ENCODE measurements around the gene AKT3. TPM values are rescaled to one million over a fixed set of nuclear protein-coding genes. Genes with fewer than 3 reads are reported as not detected.

The AKT3 gene
- total RNA-seq, 1 donor from 2014 or later: 36.2 TPM

- Histone ChIP-seq H2AFZ (replicated peaks) (no peak overlapping the region), H3K9ac (no peak overlapping the region), H3K27ac (no peak overlapping the region), H3K4me3 (no peak overlapping the region), H3K9me3 (ENCODE audit: low read depth) (no peaks in the 10 kb centered on the region), H3K4me1 (no peaks in the 10 kb centered on the region), H3K79me2 (ENCODE audit: low read depth) (no peaks in the 10 kb centered on the region), H3K4me2 (no peak overlapping the region), H3K36me3 (no peaks in the 10 kb centered on the region), H4K20me1 (ENCODE audit: low read depth) (no peaks in the 10 kb centered on the region), H3F3A (ENCODE audit: low read depth) (no peaks in the 10 kb centered on the region), H3K27me3 (no peaks in the 10 kb centered on the region)
- Mint-ChIP-seq H3K27me3 (ENCODE audit: insufficient read depth, low read depth) (no peaks in the 10 kb centered on the region), H3K27ac (no peak overlapping the region), H3K4me1 (peaks cover 20% of the 10 kb centered on the region), H3K4me3 (no peak overlapping the region), H3K36me3 (peaks cover 4% of the 10 kb centered on the region), H3K9me3 (no peaks in the 10 kb centered on the region)
- no peak for DNase-seq (ENCODE audit: low spot score)
- TF ChIP-seq EZH2phosphoT487 (IDR thresholded peaks at IDR 0.05): no peak
- TF ChIP-seq CTCF (IDR thresholded peaks at IDR 0.05): no peak
- no peak for TF ChIP-seq EZH2 (IDR thresholded peaks at IDR 0.05)
These were observed 123.1 kb downstream of the AKT3 start for GRCh38 chr1:243726806-243727502.

GRCh38 chr1:243725846-243726245, 124.2 kb downstream of the AKT3 start:
- H3K4me1 Mint-ChIP-seq: peaks cover 17% of the 10 kb centered on the region
- no peaks in the 10 kb centered on the region for H3K4me1 ChIP-seq
- H3K4me3 ChIP-seq: no peak overlapping the region
- no peak overlapping the region for H3K4me3 Mint-ChIP-seq
- TF ChIP-seq EZH2phosphoT487 (IDR thresholded peaks at IDR 0.05) (no peak), CTCF (IDR thresholded peaks at IDR 0.05) (no peak), EZH2 (IDR thresholded peaks at IDR 0.05) (no peak)
- no peak overlapping the region for H3K27ac Mint-ChIP-seq
- H3K9me3 ChIP-seq (ENCODE audit: low read depth): no peaks in the 10 kb centered on the region
- no peak for DNase-seq (ENCODE audit: low spot score)
- H3K36me3 Mint-ChIP-seq: peaks cover 4% of the 10 kb centered on the region
- H4K20me1 ChIP-seq (ENCODE audit: low read depth): no peaks in the 10 kb centered on the region
- H3F3A ChIP-seq (ENCODE audit: low read depth): no peaks in the 10 kb centered on the region
- H3K9me3 Mint-ChIP-seq: no peaks in the 10 kb centered on the region
- no peak overlapping the region for H3K27ac ChIP-seq
- no peak overlapping the region for H3K9ac ChIP-seq
- no peaks in the 10 kb centered on the region for H3K36me3 ChIP-seq
- no peaks in the 10 kb centered on the region for H3K79me2 ChIP-seq (ENCODE audit: low read depth)
- H3K27me3 Mint-ChIP-seq (ENCODE audit: insufficient read depth, low read depth): no peaks in the 10 kb centered on the region
- H2AFZ ChIP-seq (replicated peaks): no peak overlapping the region
- no peak overlapping the region for H3K4me2 ChIP-seq
- no peaks in the 10 kb centered on the region for H3K27me3 ChIP-seq

- no peaks in the 10 kb centered on the region for H3K27me3 Mint-ChIP-seq (ENCODE audit: insufficient read depth, low read depth)
- H3F3A ChIP-seq (ENCODE audit: low read depth): no peaks in the 10 kb centered on the region
- no peak overlapping the region for H3K4me3 Mint-ChIP-seq
- no peak overlapping the region for H3K4me2 ChIP-seq
- no peak overlapping the region for H3K27ac ChIP-seq
- H3K4me3 ChIP-seq: no peak overlapping the region
- no peak overlapping the region for H3K9ac ChIP-seq
- no peaks in the 10 kb centered on the region for H3K36me3 ChIP-seq
- no peaks in the 10 kb centered on the region for H3K27me3 ChIP-seq
- H3K4me1 Mint-ChIP-seq: peaks cover 17% of the 10 kb centered on the region
- H3K9me3 Mint-ChIP-seq: no peaks in the 10 kb centered on the region
- H3K79me2 ChIP-seq (ENCODE audit: low read depth): no peaks in the 10 kb centered on the region
- H4K20me1 ChIP-seq (ENCODE audit: low read depth): no peaks in the 10 kb centered on the region
- peaks cover 2% of the 10 kb centered on the region for H3K36me3 Mint-ChIP-seq
- no peaks in the 10 kb centered on the region for H3K9me3 ChIP-seq (ENCODE audit: low read depth)
- no peaks in the 10 kb centered on the region for H3K4me1 ChIP-seq
- H3K27ac Mint-ChIP-seq: no peak overlapping the region
- no peak for TF ChIP-seq EZH2 (IDR thresholded peaks at IDR 0.05)
- no peak for TF ChIP-seq CTCF (IDR thresholded peaks at IDR 0.05)
- no peak for TF ChIP-seq EZH2phosphoT487 (IDR thresholded peaks at IDR 0.05)
- H2AFZ ChIP-seq (replicated peaks): no peak overlapping the region
- no peak for DNase-seq (ENCODE audit: low spot score)
These were observed 125.0 kb downstream of the AKT3 start for GRCh38 chr1:243725075-243725474.

All from neural progenitor cell (in vitro differentiated cells).